A549 (cell line): ENCODE measurements around the gene CDC42EP4. TPM values are rescaled to one million over a fixed set of nuclear protein-coding genes. Genes with fewer than 3 reads are reported as not detected.

ENCODE experiments used
- ATAC-seq, 2 experiments: fragments of 200-7000 bp in 1 of 2; fragments of >200 bp in 1 of 2; cut with Nextera tagmentation in 1 of 2; cut with Tn5 transposase in 1 of 2; 3 replicates each; pipeline versions ENCODE4 v1.8.0 to v1.9.1; 2018 to 2020; ENCODE audit warnings: mild to moderate bottlenecking in 1 of 2, moderate library complexity in 1 of 2
- CTCF ChIA-PET: fragments of 300-600 bp; sonication (Branson Sonifier 250); formaldehyde crosslinking; extraction: SDS; loops from one replicate; lab custom pipeline; 2021; ENCODE audit warnings: antibody characterized with exemption, inconsistent platforms; lab: Yijun Ruan, JAX
- POLR2A ChIA-PET: fragments of 350-600 bp; formaldehyde crosslinking; extraction: SDS; loops from one replicate; lab custom pipeline; 2021; ENCODE audit warnings: antibody characterized with exemption, inconsistent platforms; lab: Yijun Ruan, JAX
- DNase-seq, 2 experiments: peaks; one replicate each; pipeline versions ENCODE4 v3.0.0 to v3.0.0-alpha.2; 2011 to 2016; ENCODE audit warnings: low read depth in 1 of 2, low spot score in 1 of 2
- FAIRE-seq: peaks from 2 replicates; lab custom pipeline; 2011; peaks lifted over from hg19 to GRCh38; lab: Jason Lieb, UNC
- H3K27ac ChIP-seq, 2 experiments: fragments of >200 bp; sonication (Bioruptor Twin); formaldehyde crosslinking; 3 replicates each; pipeline ENCODE4 v1.5.1; 2016 to 2017
- H3K4me1 ChIP-seq: fragments of >200 bp; sonication (Bioruptor Twin); formaldehyde crosslinking; 3 replicates; pipeline ENCODE4 v1.6.1; 2016
- H3K4me2 ChIP-seq: fragments of >200 bp; sonication (Bioruptor Twin); formaldehyde crosslinking; 3 replicates; pipeline ENCODE4 v1.6.1; 2016
- H3K4me3 ChIP-seq: fragments of >200 bp; sonication (Bioruptor Twin); formaldehyde crosslinking; 3 replicates; pipeline ENCODE4 v1.5.1; 2016
- H3K9me3 ChIP-seq: fragments of >200 bp; sonication (Bioruptor Twin); formaldehyde crosslinking; 3 replicates; pipeline ENCODE4 v1.6.1; 2016
- CEBPB ChIP-seq, 2 experiments: fragments of >200 bp in 1 of 2; sonication (Bioruptor Twin) in 1 of 2; formaldehyde crosslinking in 1 of 2; IDR thresholded peaks; 2 replicates each; pipeline ENCODE4 v1.6.1; 2012 to 2016
- CHD4 ChIP-seq: fragments of 200-600 bp; sonication (generic); IDR thresholded peaks from 2 replicates; pipeline ENCODE4 v1.6.1; 2016; ENCODE audit warnings: antibody characterized with exemption, mild to moderate bottlenecking, borderline replicate concordance
- EHF ChIP-seq: fragments of 250-450 bp; sonication (Bioruptor Pico); IDR thresholded peaks from 2 replicates; pipeline ENCODE4 v1.5.0; 2020; ENCODE audit warnings: mild to moderate bottlenecking
- EHMT2 ChIP-seq: fragments of 200-600 bp; sonication (generic); IDR thresholded peaks from 2 replicates; pipeline ENCODE4 v1.6.1; 2016; ENCODE audit warnings: antibody characterized with exemption, low read depth, mild to moderate bottlenecking, moderate library complexity
- EP300 ChIP-seq, 2 experiments: fragments of >200 bp; sonication (Bioruptor Twin); formaldehyde crosslinking; IDR thresholded peaks; 2 replicates in 1 of 2; 3 replicates in 1 of 2; pipeline ENCODE4 v1.6.1; 2016 to 2017
- ESRRA ChIP-seq: fragments of 150-350 bp; IDR thresholded peaks from 2 replicates; pipeline ENCODE4 v1.6.1; 2014; ENCODE audit warnings: mild to moderate bottlenecking, low read length, borderline replicate concordance
- FOSB ChIP-seq: fragments of 250-450 bp; sonication (Bioruptor Pico); IDR thresholded peaks from 2 replicates; pipeline ENCODE4 v1.5.0; 2020; ENCODE audit warnings: mild to moderate bottlenecking, moderate library complexity
- FOSL2 ChIP-seq, 2 experiments: fragments of 450-650 bp in 1 of 2; fragments of >200 bp in 1 of 2; sonication (Bioruptor Twin) in 1 of 2; formaldehyde crosslinking; IDR thresholded peaks; 2 replicates each; pipeline versions ENCODE4 v1.5.0 to v1.6.1; 2016 to 2020; ENCODE audit warnings: mild to moderate bottlenecking in 1 of 2, moderate library complexity in 1 of 2
- FOXS1 ChIP-seq: fragments of 250-450 bp; sonication (Bioruptor Pico); IDR thresholded peaks from 2 replicates; pipeline ENCODE4 v1.5.0; 2020; ENCODE audit warnings: mild to moderate bottlenecking, moderate library complexity
- HOXA7 ChIP-seq: fragments of 250-450 bp; sonication (Bioruptor Pico); IDR thresholded peaks from 2 replicates; pipeline ENCODE4 v1.5.0; 2020; ENCODE audit warnings: mild to moderate bottlenecking, moderate library complexity
- JUN ChIP-seq, 2 experiments: fragments of >200 bp; sonication (Bioruptor Twin); formaldehyde crosslinking; IDR thresholded peaks; 2 replicates in 1 of 2; 3 replicates in 1 of 2; pipeline ENCODE4 v1.6.1; 2016 to 2017
- MAFK ChIP-seq: fragments of 450-650 bp; IDR thresholded peaks from 2 replicates; pipeline ENCODE4 v1.6.1; 2014; ENCODE audit not compliant: partially characterized antibody
- MAZ ChIP-seq: fragments of 150-350 bp; IDR thresholded peaks from 2 replicates; pipeline ENCODE4 v1.6.1; 2014; ENCODE audit warnings: antibody characterized with exemption, low read depth, low read length, borderline replicate concordance
- POLR2AphosphoS2 ChIP-seq: conservative IDR thresholded peaks from 2 replicates; pipeline ENCODE4 v1.6.1; 2012; ENCODE audit warnings: low read length, improper control_type of control experiment, inconsistent platforms
- RAD21 ChIP-seq, 2 experiments: fragments of >200 bp in 1 of 2; sonication (Bioruptor Twin) in 1 of 2; formaldehyde crosslinking in 1 of 2; IDR thresholded peaks in 1 of 2; conservative IDR thresholded peaks in 1 of 2; 2 replicates in 1 of 2; 3 replicates in 1 of 2; pipeline ENCODE4 v1.6.1; 2012 to 2018; ENCODE audit warnings: inconsistent platforms in 1 of 2
- RNF2 ChIP-seq: fragments of 200-600 bp; sonication (generic); IDR thresholded peaks from 2 replicates; pipeline ENCODE4 v1.6.1; 2016; ENCODE audit warnings: low read depth, mild to moderate bottlenecking, antibody characterized with exemption, moderate library complexity, borderline replicate concordance
- SMC3 ChIP-seq: fragments of >200 bp; sonication (Bioruptor Twin); formaldehyde crosslinking; IDR thresholded peaks from 3 replicates; pipeline ENCODE4 v1.6.1; 2018; ENCODE audit warnings: inconsistent platforms
- SREBF2 ChIP-seq: fragments of 450-650 bp; IDR thresholded peaks from 2 replicates; pipeline ENCODE4 v1.6.1; 2014; ENCODE audit warnings: mild to moderate bottlenecking, moderate library complexity
- whole genome bisulfite sequencing: methylation state at CpG from one replicate; pipeline ENCODE4 v1.1.6; 2017; ENCODE audit errors: missing lambda C conversion rate; 5-methylcytosine and 5-hydroxymethylcytosine counted together
- polyA plus RNA-seq, 4 experiments: library from polyadenylated mRNA; depleted of rRNA in 3 of 4; stranded (reverse); fragments of >200 nt; fragmentation: RNase III in 1 of 4; extraction: RNeasy Plus Mini Kit Qiagen cat#74134 plus additional on column Dnase treatment in 1 of 4; gene quantifications; 2 replicates in 3 of 4; 3 replicates in 1 of 4; pipeline ENCODE4 v1.2.3, GENCODE V29; 2011 to 2017
- TF ChIP-seq, protein P1 (sequence below): IDR thresholded peaks from 2 replicates; pipeline ENCODE4 v1.6.1; 2012; ENCODE audit warnings: low read depth, borderline replicate concordance
- TF ChIP-seq, protein P2 (sequence below): fragments of 450-650 bp; IDR thresholded peaks from 2 replicates; pipeline ENCODE4 v1.6.1; 2014; ENCODE audit warnings: antibody characterized with exemption
- TF ChIP-seq, protein P3 (sequence below): fragments of 200-600 bp; sonication (generic); IDR thresholded peaks from 2 replicates; pipeline ENCODE4 v1.6.1; 2016; ENCODE audit warnings: antibody characterized with exemption, mild to moderate bottlenecking, moderate library complexity
- TF ChIP-seq, protein P4 (sequence below): fragments of 250-450 bp; sonication (Bioruptor Pico); IDR thresholded peaks from 2 replicates; pipeline ENCODE4 v1.5.0; 2021; ENCODE audit warnings: mild to moderate bottlenecking, moderate library complexity, borderline replicate concordance

CDC42EP4 gene
- polyA plus RNA-seq, 2 of the 4 experiments (the other 2 are of a cell fraction), result 33.8 to 65.7 TPM

DNA sequence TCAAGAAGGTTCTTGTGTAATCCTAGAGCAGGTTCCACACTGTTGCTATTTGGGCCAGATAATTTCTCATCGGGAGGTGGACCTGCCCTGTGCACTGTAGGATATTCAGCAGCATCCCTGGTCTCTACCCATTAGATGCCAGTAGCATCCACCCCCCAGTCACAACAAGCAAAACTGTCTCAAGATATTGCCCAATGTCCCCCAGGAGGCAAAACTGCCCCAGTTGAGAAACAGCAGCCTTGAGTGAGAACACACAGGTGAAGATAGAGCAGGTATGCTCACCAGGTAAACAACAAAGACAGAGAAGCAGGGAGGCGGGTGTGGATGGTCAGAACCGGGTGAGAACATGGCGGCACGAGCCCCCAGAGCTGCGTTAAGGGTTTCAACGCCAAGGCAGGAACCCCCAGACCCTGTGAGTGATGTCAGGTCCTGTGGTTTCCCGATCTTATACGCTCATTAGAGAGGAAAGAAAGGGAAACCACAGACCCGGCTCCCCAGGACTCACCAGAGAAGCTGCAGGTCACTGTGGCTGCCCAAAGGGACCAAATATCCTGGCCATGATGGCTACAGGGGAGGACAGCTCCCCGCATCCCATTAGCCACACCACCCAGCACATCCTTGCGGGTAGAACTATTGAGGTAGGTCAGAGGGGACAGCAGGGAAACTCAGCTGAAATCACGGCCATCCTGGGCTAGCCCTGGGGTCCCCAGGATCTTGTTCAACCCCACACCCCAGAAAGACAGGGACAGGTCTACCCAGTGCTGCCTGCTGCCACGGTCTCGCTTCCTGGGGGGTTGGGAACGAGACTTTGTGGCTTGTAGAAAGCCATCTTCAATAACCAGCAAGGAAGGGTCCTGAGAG, 21.2 kb downstream of the CDC42EP4 start:
- H3K27ac ChIP-seq, result peak overlapping the region; percentile 82 to 91
- ATAC-seq (no peak), FAIRE-seq (no peak), DNase-seq (no peak)
- H3K9me3 ChIP-seq, result no peaks in the 10 kb centered on the region
- TF ChIP-seq CEBPB (IDR thresholded peaks at IDR 0.05), result peak in 1 of 2 experiments; percentile 60; a peak in 2 of 4 replicates
- 0 out of 2 replicates have a peak, but pooled peaks have one; percentile 46 for TF ChIP-seq POLR2AphosphoS2
- no peak for TF ChIP-seq HOXA7
- WGBS, result 91% methylated on average over 13 of the region's 16 CpGs
- peak overlapping the region; percentile 79 for H3K4me2 ChIP-seq
- no peak overlapping the region for H3K4me3 ChIP-seq
- POLR2A ChIA-PET, result interaction anchor here (1.9 kb wide), 1 partner anchor 21 kb away, joined by 13 read pairs; the partner anchor contains the start of gene CDC42EP4
- H3K4me1 ChIP-seq, result peaks cover 89% of the 10 kb centered on the region
- CTCF ChIA-PET, result interaction anchor here (1.5 to 5.7 kb wide), 6 partner anchors 9 to 80 kb away, joined by 4 to 71 read pairs (median 12); partner anchors contain the start of gene CDC42EP4

DNA sequence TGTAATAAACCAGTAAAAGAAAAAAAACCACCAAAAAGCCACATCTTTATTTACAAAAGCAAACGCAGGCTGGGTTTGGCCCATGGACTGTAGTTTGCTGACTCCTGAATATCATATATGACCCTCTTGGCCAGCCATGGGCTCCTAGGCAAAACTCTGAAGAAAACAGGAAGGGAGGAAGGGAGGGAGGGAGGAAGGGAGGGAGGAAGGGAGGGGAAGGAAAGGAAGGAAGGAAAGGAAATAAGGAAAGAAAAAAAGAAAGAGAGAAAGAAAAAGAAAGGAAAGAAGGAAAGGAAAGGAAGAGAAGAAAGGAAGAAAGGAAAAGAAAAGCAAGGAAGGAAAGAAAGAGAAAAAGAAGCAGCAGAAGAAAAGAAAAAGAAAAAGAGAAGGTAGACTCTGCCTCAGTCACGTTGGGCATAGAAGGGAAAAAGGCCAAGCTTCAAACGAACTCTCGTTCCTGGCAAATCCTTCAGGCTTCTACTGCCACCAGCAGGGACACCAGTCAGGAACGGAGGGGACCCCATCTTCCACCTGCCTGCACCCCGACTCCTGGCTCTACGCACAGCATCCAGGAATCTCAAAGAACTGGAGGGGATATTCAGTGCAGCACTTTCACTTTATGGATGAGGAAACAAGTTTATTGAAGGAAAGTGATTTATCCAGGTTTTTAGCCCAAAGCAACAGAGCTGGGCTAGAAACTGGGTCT, 22.1 kb downstream of the CDC42EP4 start:
- POLR2A ChIA-PET, result no interaction called here
- H3K4me1 ChIP-seq, result peaks cover 88% of the 10 kb centered on the region
- 56% methylated on average over 7 of the region's 7 CpGs for WGBS
- H3K27ac ChIP-seq, result peak overlapping the region; percentile 82 to 91
- no peak for FAIRE-seq
- TF ChIP-seq CHD4, result no peak
- no peak for TF ChIP-seq RAD21 (conservative IDR thresholded peaks at IDR 0.05 in 1 of 2, IDR thresholded peaks at IDR 0.05 in 1 of 2)
- TF ChIP-seq SREBF2, result no peak
- TF ChIP-seq, protein P1, sequence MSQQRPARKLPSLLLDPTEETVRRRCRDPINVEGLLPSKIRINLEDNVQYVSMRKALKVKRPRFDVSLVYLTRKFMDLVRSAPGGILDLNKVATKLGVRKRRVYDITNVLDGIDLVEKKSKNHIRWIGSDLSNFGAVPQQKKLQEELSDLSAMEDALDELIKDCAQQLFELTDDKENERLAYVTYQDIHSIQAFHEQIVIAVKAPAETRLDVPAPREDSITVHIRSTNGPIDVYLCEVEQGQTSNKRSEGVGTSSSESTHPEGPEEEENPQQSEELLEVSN, result no peak
- TF ChIP-seq JUN (IDR thresholded peaks at IDR 0.05), result no peak
- TF ChIP-seq RNF2, result no peak
- TF ChIP-seq ESRRA, result no peak
- no peak for TF ChIP-seq MAZ
- no peak for TF ChIP-seq EP300 (IDR thresholded peaks at IDR 0.05)
- no peak for TF ChIP-seq EHMT2
- no peak for TF ChIP-seq FOXS1
- TF ChIP-seq MAFK, result no peak
- TF ChIP-seq EHF, result no peak
- TF ChIP-seq FOSB, result no peak
- TF ChIP-seq, protein P2, sequence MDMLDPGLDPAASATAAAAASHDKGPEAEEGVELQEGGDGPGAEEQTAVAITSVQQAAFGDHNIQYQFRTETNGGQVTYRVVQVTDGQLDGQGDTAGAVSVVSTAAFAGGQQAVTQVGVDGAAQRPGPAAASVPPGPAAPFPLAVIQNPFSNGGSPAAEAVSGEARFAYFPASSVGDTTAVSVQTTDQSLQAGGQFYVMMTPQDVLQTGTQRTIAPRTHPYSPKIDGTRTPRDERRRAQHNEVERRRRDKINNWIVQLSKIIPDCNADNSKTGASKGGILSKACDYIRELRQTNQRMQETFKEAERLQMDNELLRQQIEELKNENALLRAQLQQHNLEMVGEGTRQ, result no peak
- no peaks in the 10 kb centered on the region for H3K9me3 ChIP-seq
- peak overlapping the region; percentile 2; the same call in 2 of the 3 replicates for H3K4me3 ChIP-seq
- DNase-seq, result no peak
- H3K4me2 ChIP-seq, result peak overlapping the region; percentile 79
- CTCF ChIA-PET, result interaction anchor here (0.7 to 5.7 kb wide), 6 partner anchors 11 to 81 kb away, joined by 3 to 71 read pairs (median 12); partner anchors contain the start of gene CDC42EP4
- no peak for ATAC-seq

DNA sequence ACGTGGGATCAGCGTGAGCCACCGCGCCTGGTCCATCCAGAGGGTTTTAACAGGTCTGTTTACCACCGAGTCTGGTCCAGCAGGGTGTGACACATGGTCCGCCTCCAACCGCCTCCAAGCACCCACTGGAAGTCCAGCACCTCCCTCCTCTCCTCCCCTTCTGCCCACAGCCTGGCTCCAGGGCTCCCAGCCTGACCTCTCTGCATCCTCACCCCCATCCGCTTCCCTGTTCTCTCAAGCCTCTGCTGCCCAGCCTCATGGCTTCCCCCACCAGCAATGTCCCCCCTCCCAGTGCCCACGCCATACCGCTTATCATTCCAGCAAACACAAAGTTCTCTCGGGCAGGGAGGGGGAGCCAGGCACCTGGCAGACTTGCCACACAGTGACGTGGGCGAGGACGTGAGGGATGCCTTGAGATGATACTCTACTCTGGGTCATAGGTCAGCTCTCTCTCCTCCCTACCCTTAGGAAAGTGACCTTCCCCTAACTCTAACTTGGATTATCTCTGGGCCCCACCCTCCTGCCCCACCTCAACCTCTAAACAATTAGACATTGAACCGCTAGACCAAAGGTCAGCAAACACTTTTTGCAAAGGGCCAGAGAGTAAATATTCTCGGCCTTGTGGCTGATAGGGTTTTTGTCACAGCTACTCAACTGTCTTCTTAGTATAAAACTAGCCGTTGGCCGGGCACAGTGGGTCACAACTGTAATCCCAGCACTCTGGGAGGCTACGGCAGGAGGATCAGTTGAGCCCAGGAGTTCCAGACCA, 23.1 kb downstream of the CDC42EP4 start:
- FAIRE-seq (no peak), ATAC-seq (peak; percentile 52 to 76), DNase-seq (peak; percentile 50 to 90)
- Histone ChIP-seq H3K4me2 (peak overlapping the region; percentile 79), H3K4me3 (peak overlapping the region; percentile 2; the same call in 2 of the 3 replicates), H3K9me3 (no peaks in the 10 kb centered on the region), H3K27ac (peak overlapping the region; percentile 82 to 91), H3K4me1 (peaks cover 78% of the 10 kb centered on the region)
- 10% methylated on average over 16 of the region's 19 CpGs for WGBS
- POLR2A ChIA-PET, result no interaction called here
- CTCF ChIA-PET, result interaction anchor here (0.7 to 5.7 kb wide), 6 partner anchors 10 to 82 kb away, joined by 3 to 71 read pairs (median 6); partner anchors contain the start of gene CDC42EP4
- TF ChIP-seq, protein P3, sequence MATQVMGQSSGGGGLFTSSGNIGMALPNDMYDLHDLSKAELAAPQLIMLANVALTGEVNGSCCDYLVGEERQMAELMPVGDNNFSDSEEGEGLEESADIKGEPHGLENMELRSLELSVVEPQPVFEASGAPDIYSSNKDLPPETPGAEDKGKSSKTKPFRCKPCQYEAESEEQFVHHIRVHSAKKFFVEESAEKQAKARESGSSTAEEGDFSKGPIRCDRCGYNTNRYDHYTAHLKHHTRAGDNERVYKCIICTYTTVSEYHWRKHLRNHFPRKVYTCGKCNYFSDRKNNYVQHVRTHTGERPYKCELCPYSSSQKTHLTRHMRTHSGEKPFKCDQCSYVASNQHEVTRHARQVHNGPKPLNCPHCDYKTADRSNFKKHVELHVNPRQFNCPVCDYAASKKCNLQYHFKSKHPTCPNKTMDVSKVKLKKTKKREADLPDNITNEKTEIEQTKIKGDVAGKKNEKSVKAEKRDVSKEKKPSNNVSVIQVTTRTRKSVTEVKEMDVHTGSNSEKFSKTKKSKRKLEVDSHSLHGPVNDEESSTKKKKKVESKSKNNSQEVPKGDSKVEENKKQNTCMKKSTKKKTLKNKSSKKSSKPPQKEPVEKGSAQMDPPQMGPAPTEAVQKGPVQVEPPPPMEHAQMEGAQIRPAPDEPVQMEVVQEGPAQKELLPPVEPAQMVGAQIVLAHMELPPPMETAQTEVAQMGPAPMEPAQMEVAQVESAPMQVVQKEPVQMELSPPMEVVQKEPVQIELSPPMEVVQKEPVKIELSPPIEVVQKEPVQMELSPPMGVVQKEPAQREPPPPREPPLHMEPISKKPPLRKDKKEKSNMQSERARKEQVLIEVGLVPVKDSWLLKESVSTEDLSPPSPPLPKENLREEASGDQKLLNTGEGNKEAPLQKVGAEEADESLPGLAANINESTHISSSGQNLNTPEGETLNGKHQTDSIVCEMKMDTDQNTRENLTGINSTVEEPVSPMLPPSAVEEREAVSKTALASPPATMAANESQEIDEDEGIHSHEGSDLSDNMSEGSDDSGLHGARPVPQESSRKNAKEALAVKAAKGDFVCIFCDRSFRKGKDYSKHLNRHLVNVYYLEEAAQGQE, result no peak
- TF ChIP-seq SMC3 (no peak; the same call in 2 of the 3 replicates), FOSL2 (IDR thresholded peaks at IDR 0.05) (no peak), FOSL2 (CRISPR knock-in tag; IDR thresholded peaks at IDR 0.05) (peak; percentile 25; the same call in 1 of the 2 replicates), CHD4 (no peak)
- TF ChIP-seq, protein P4, sequence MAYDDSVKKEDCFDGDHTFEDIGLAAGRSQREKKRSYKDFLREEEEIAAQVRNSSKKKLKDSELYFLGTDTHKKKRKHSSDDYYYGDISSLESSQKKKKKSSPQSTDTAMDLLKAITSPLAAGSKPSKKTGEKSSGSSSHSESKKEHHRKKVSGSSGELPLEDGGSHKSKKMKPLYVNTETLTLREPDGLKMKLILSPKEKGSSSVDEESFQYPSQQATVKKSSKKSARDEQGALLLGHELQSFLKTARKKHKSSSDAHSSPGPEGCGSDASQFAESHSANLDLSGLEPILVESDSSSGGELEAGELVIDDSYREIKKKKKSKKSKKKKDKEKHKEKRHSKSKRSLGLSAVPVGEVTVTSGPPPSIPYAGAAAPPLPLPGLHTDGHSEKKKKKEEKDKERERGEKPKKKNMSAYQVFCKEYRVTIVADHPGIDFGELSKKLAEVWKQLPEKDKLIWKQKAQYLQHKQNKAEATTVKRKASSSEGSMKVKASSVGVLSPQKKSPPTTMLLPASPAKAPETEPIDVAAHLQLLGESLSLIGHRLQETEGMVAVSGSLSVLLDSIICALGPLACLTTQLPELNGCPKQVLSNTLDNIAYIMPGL (CRISPR knock-in tag), result no peak
